HepG2 (cell line): ENCODE measurements around the gene SUV39H2. TPM values are rescaled to one million over a fixed set of nuclear protein-coding genes. Genes with fewer than 3 reads are reported as not detected.

ENCODE experiments used
- ATAC-seq: fragments of 200-7000 bp; cut with Tn5 transposase; 3 replicates; pipeline ENCODE4 v1.9.1; 2020; ENCODE audit warnings: mild to moderate bottlenecking, moderate library complexity
- BruUV-seq: library from RNA; stranded (reverse); fragments of 400-500 nt; replicated peaks from 2 replicates; lab custom pipeline; 2021; lab: Mats Ljungman, UMichigan
- CTCF ChIA-PET: fragments of 300-600 bp; formaldehyde crosslinking; extraction: SDS; loops from one replicate; lab custom pipeline; 2021; ENCODE audit warnings: low total read pairs, inconsistent platforms, low intra/inter-chr PET ratio; lab: Yijun Ruan, JAX
- POLR2A ChIA-PET: fragments of 350-600 bp; sonication (Branson Sonifier 250); formaldehyde crosslinking; loops from one replicate; lab custom pipeline; 2020; ENCODE audit warnings: antibody characterized with exemption, inconsistent platforms; lab: Yijun Ruan, JAX
- DNase-seq: peaks from one replicate; pipeline ENCODE4 v3.0.0-alpha.2; 2015; ENCODE audit warnings: low spot score
- FAIRE-seq: peaks from 3 replicates; lab custom pipeline; 2011; peaks lifted over from hg19 to GRCh38; lab: Jason Lieb, UNC
- H2AFZ ChIP-seq: one replicate; pipeline ENCODE4 v1.6.1; 2011; ENCODE audit warnings: low read length, inconsistent platforms
- H3K27ac ChIP-seq: fragments of 300-600 bp; 3 replicates; pipeline ENCODE4 v1.8.0; 2011; ENCODE audit warnings: mixed run types, mild to moderate bottlenecking, mixed read lengths, low read length, inconsistent platforms; ENCODE audit not compliant: insufficient read depth; ENCODE audit errors: extremely low read length
- H3K27me3 ChIP-seq, 2 experiments: fragments of 200-600 bp in 1 of 2; 2 replicates in 1 of 2; 3 replicates in 1 of 2; pipeline versions ENCODE4 v1.6.0 to v1.8.0; 2011; ENCODE audit warnings: low read length in 2 of 2, mild to moderate bottlenecking in 2 of 2, moderate library complexity in 2 of 2, inconsistent platforms in 1 of 2; ENCODE audit not compliant: insufficient read depth in 2 of 2, control insufficient read depth in 1 of 2
- H3K36me3 ChIP-seq, 2 experiments: fragments of 200-600 bp in 1 of 2; replicated peaks in 1 of 2; 2 replicates in 1 of 2; 3 replicates in 1 of 2; pipeline versions ENCODE4 v1.5.1 to v1.8.0; 2011; ENCODE audit warnings: low read length in 2 of 2, inconsistent platforms in 1 of 2; ENCODE audit not compliant: insufficient read depth in 2 of 2, control insufficient read depth in 1 of 2
- H3K4me1 ChIP-seq: 2 replicates; pipeline ENCODE4 v1.5.1; 2012; ENCODE audit warnings: low read length, inconsistent platforms; ENCODE audit not compliant: insufficient read depth
- H3K4me2 ChIP-seq: 2 replicates; pipeline ENCODE4 v1.6.0; 2011; ENCODE audit warnings: low read depth, low read length, inconsistent platforms
- H3K4me3 ChIP-seq, 3 experiments: fragments of 200-600 bp in 1 of 3; sonication (generic), shearing (Covaris generic) in 1 of 3; replicated peaks in 1 of 3; 2 replicates each; pipeline ENCODE4 v1.5.1; 2011 to 2016; ENCODE audit warnings: low read length in 3 of 3, inconsistent platforms in 2 of 3, low read depth in 2 of 3, mild to moderate bottlenecking in 2 of 3, control low read depth in 1 of 3, mixed read lengths in 1 of 3; ENCODE audit not compliant: insufficient read depth in 1 of 3
- H3K79me2 ChIP-seq: one replicate; pipeline ENCODE4 v1.6.1; 2011; ENCODE audit warnings: low read length, inconsistent platforms; ENCODE audit not compliant: insufficient read depth
- H3K9ac ChIP-seq: 2 replicates; pipeline ENCODE4 v1.6.0; 2011; ENCODE audit warnings: mild to moderate bottlenecking, low read depth, low read length, inconsistent platforms; ENCODE audit not compliant: insufficient read depth
- H3K9me3 ChIP-seq: 2 replicates; pipeline ENCODE4 v1.5.1; 2012; ENCODE audit warnings: mild to moderate bottlenecking, low read length
- H4K20me1 ChIP-seq: 2 replicates; pipeline ENCODE4 v1.6.0; 2011; ENCODE audit warnings: inconsistent platforms, mild to moderate bottlenecking, low read length, moderate library complexity; ENCODE audit not compliant: insufficient read depth
- GATAD2A ChIP-seq: IDR thresholded peaks from 2 replicates; pipeline ENCODE4 v1.6.1; 2016
- GPN1 ChIP-seq: sonication (generic); formaldehyde crosslinking; IDR thresholded peaks from 2 replicates; pipeline ENCODE4 v1.5.1; 2020; ENCODE audit warnings: missing genetic modification reagents, borderline replicate concordance
- HINFP ChIP-seq: sonication (generic); formaldehyde crosslinking; IDR thresholded peaks from 2 replicates; pipeline ENCODE4 v1.4.0; 2020; ENCODE audit warnings: low read depth, mild to moderate bottlenecking, missing genetic modification reagents
- HMGXB4 ChIP-seq, 2 experiments: sonication (generic) in 1 of 2; formaldehyde crosslinking in 1 of 2; IDR thresholded peaks; 2 replicates each; pipeline versions ENCODE4 v1.4.0 to v1.6.1; 2018 to 2020; ENCODE audit warnings: missing genetic modification reagents in 2 of 2, borderline replicate concordance in 1 of 2, low read depth in 1 of 2, mild to moderate bottlenecking in 1 of 2, missing biosample characterization in 1 of 2
- NR0B2 ChIP-seq: sonication (generic); formaldehyde crosslinking; IDR thresholded peaks from 2 replicates; pipeline ENCODE4 v1.4.0; 2020; ENCODE audit warnings: mild to moderate bottlenecking, missing genetic modification reagents
- TFE3 ChIP-seq: IDR thresholded peaks from 2 replicates; pipeline ENCODE4 v1.6.1; 2016
- ZBTB42 ChIP-seq: sonication (generic); formaldehyde crosslinking; IDR thresholded peaks from 2 replicates; pipeline ENCODE4 v1.5.0; 2020; ENCODE audit warnings: mild to moderate bottlenecking, missing genetic modification reagents
- ZNF335 ChIP-seq: sonication (generic); formaldehyde crosslinking; IDR thresholded peaks from 2 replicates; pipeline ENCODE4 v1.4.0; 2020; ENCODE audit warnings: missing genetic modification reagents
- ZNF816 ChIP-seq: sonication (generic); formaldehyde crosslinking; IDR thresholded peaks from 2 replicates; pipeline ENCODE4 v1.8.0; 2022; ENCODE audit warnings: missing genetic modification reagents, mild to moderate bottlenecking, borderline replicate concordance
- ZNF841 ChIP-seq: sonication (generic); formaldehyde crosslinking; IDR thresholded peaks from 2 replicates; pipeline ENCODE4 v1.8.1; 2023; ENCODE audit warnings: missing genetic modification reagents, borderline replicate concordance
- WGBS: methylation state at CpG from one replicate; pipeline ENCODE4 v1.1.6; 2017; ENCODE audit warnings: low lambda C conversion rate; 5-methylcytosine and 5-hydroxymethylcytosine counted together
- in situ Hi-C: cut with HindIII; loops from 2 replicates; pipeline ENCODE4 v1.10.0; 2017; ENCODE audit warnings: low pct_unique_long_range_greater_than_20kb; ENCODE audit not compliant: extremely low pct_ligation_motif_present
- intact Hi-C: fragments of 100-400 bp; cut with micrococcal nuclease; formaldehyde crosslinking; loops from one replicate; pipeline ENCODE4 v1.10.0; 2022; ENCODE audit not compliant: unreplicated experiment
- polyA plus RNA-seq, 8 experiments: library from polyadenylated mRNA; depleted of rRNA in 3 of 8; stranded (reverse) in 7 of 8; unstranded in 1 of 8; fragments of >200 nt; fragmentation: Illumina TruSeq in 4 of 8; extraction: Trizol in 4 of 8; gene quantifications; 2 replicates each; pipeline versions ENCODE4 v1.2.1 to v1.2.3, GENCODE V29; 2011 to 2016; ENCODE audit warnings: low read depth in 4 of 8, missing spikeins in 1 of 8, mixed read lengths in 1 of 8; ENCODE audit not compliant: insufficient read depth in 1 of 8
- total RNA-seq, 5 experiments: library from RNA; depleted of rRNA; stranded (reverse); fragments of >200 nt; fragmentation: Illumina TruSeq; extraction: Trizol; gene quantifications; 2 replicates each; pipeline ENCODE4 v1.2.3, GENCODE V29; 2016; ENCODE audit warnings: low read depth in 1 of 5

Gene SUV39H2
- total and polyA plus RNA-seq, 2 of the 13 experiments (the other 11 are each of a cell fraction or from before 2014, with no cell fraction given), result 9.0 to 44.3 TPM

GRCh38 chr10:14852236-14852635 lies 26.4 kb upstream of the SUV39H2 start:
- Histone ChIP-seq H3K79me2 (no peaks in the 10 kb centered on the region), H3K4me1 (peaks cover 3% of the 10 kb centered on the region; the same call in 1 of the 2 replicates), H3K27ac (no peak overlapping the region)
- CTCF ChIA-PET, result no interaction called here
- TF ChIP-seq ZNF335 (CRISPR knock-in tag) (no peak), TFE3 (CRISPR knock-in tag) (no peak), HMGXB4 (CRISPR knock-in tag; IDR thresholded peaks at IDR 0.05; ENCODE audit: borderline replicate concordance in 1 of 2, low read depth in 1 of 2) (no peak), ZNF816 (CRISPR knock-in tag) (no peak), ZNF841 (CRISPR knock-in tag) (no peak), GPN1 (CRISPR knock-in tag) (no peak), GATAD2A (CRISPR knock-in tag) (no peak), NR0B2 (CRISPR knock-in tag) (no peak), ZBTB42 (CRISPR knock-in tag) (no peak), HINFP (no peak)
- TF ChIP-seq, all 625 proteins: peak for 0
- no peak for DNase-seq
- POLR2A ChIA-PET, result interaction anchor here (2.0 kb wide), 1 partner anchor 14 kb away, joined by 4 read pairs; the partner anchor contains the start of genes CDNF, HSPA14 and MSANTD7
- peaks cover 1 to 20% of the 10 kb centered on the region in 2 experiments; a peak in 2 of 5 replicates for H3K36me3 ChIP-seq
- in situ Hi-C loops (no loop called here), intact Hi-C loops (no loop called here)
- H4K20me1 ChIP-seq, result no peaks in the 10 kb centered on the region
- H3K9me3 ChIP-seq, result no peaks in the 10 kb centered on the region
- no TSS peak for BruUV-seq
- no peak overlapping the region for H3K4me2 ChIP-seq
- ATAC-seq, result no peak
- FAIRE-seq, result no peak
- 97% methylated on average over 3 of the region's 3 CpGs for WGBS
- no peak overlapping the region for H3K4me3 ChIP-seq
- no peaks in the 10 kb centered on the region for H3K27me3 ChIP-seq
- H3K9ac ChIP-seq, result no peak overlapping the region
- no peak overlapping the region for H2AFZ ChIP-seq
